HG02623 (cell line): ENCODE data around the gene PROSER3.
"Not testable (repeated sequence)": the region's sequence is repeated elsewhere in the genome, so short reads cannot be mapped to it uniquely, and the experiment has no call there.

Source experiments
- ATAC-seq: cut with Tn5 transposase; IDR thresholded peaks from one replicate; pipeline ENCODE4 v1.9.1; 2021; ENCODE audit warnings: moderate library complexity; ENCODE audit not compliant: unreplicated experiment

The PROSER3 gene

DNA sequence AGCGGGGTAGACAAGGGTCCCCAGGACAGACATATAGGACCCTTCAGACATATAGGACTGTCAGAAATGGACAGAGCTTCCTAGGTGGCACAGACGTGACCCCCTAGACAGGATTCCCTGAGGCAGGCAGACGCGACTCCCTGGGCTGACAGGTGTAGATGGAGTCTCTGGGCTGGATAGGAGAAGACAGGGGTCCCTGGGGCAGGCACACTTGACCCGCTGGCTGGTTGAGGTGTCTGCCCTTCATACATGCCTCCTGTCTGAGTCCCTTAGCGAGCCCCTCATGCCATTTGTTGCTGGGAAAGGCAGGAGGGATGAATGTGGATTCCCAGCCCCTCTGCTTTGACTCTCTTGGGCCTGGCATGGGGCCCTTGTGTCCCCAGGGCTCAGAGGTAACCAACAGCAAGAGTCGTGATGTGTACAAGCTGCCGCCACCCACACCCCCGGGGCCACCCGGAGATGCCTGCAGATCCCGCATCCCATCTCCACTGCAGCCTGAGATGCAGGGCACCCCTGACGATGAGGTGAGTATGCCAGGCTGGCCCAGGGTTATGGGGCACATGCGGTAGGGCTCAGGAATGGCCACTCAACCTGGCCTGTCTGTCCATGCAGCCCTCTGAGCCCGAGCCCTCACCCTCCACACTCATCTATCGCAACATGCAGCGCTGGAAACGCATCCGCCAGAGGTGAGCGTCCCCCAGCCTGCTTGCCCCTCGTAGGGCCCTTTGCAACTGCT, 4.2 kb upstream of the PROSER3 start:
- ATAC-seq = no peak

GRCh38 chr19:35754370-35755130, 3.4 kb upstream of the PROSER3 start:
- ATAC-seq = no peak

- no peak for ATAC-seq
These were observed 2.8 kb upstream of the PROSER3 start for GRCh38 chr19:35755131-35755549.

DNA sequence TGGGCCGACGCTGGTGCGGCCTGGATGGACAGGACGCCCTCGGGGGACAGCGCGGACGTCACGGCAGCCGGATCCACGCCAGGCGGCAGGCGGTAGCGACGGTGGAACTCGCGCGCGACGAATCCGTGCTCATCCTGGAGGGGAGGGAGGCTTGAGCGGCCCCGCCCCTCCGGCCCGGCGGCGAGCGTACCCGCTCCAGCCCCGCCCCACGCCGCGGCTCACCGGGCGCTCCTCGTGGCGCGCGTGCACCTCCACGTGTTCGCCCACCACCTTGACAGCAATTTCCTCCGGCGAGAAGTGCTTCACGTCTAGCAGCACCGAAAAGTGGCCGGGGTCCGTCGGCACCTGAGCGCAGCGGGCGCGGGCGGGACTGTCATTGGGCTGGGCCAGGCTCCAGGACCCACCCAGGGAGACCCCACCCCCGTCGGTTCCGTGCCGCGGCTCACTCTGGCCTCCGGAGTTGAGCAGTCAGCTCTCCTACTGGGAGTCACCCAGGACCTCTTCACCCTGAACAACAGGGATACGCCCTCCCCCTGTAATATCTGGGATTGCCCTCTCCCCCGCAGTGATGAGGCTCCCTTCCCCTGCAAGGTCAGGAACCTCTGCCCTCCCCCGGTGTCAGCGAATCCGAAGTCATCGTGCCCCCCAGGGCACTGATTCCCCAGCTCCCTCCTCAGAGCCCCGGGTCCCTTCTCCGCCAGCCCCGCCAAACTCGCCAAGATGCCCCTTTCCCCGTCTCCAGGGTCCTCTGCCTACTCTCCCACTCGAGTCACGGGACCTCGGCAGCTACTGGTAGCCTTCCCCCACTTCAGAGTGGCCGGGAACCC, 2.2 kb upstream of the PROSER3 start:
- ATAC-seq = no peak

DNA sequence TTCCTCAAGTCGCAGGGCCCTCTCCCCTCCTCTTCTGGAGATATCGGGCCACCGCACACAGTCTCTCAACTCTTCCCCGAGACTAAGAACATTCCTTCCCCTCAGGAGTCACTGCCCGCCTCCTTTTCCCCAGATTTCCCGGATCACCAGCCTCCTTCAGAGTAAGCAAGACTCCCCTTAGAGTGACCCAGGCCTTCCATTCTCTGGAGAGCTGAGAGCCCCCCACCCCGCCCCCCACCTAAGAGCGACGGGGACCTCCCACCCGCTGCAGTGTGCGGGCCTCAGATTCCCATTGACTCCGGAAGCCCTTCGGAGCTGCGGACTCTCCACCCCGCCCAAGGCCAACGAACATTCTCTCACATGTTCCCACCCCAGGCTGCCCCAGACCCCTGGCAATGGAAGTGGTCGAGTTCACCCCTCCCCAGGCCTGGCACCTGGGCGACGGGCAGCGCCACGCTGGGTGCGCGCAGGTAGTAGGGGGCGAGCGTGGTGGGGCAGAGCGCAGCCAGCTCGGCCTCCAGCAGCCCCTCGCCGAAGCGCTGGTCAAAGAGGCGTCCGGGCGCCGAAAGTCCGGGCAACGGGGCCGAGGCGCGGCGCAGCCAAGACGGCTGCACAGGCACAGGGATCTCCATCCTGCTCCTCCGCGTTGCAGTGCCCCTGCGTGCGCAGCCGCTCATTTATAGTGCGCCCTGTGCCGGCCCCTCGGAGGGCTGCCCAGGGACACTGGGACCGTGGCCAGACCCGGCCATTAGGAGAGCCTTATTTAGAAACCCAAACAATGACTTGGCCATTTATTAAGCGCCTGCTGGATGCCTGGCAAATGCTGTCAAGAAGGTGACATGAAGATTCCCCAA, 1.4 kb upstream of the PROSER3 start, which contains the start of gene HSPB6:
TSS of gene HSPB6 (minus strand) at position 653 of the 854 bp plus-strand sequence. CDS start at position 632, 21 bp downstream.
- no peak for ATAC-seq

DNA sequence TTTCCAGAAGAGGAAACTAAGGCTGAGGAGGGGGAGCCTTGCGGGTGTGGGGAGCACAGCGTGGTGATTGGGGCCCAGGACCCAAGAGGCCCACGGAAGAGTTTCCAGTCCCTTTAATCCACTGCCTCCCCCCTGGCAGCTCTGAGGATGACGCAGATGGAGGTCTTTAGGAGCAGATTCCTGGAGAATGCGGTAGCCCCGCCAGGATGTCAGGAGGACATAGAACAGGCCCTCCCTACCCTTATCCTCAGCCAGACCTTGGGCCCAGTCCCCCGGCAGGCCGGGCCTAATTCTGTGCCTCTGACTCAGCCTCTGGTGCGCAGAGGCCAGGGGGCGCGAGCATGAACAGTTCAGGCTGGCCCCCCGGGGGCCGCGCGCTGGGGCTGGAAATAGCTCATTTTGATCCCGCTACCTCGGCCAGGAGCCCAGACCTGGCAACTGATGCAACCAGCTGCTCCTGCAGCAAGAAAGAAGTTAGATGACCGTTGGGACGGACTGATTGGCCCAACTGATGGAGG, 686 bp upstream of the PROSER3 start:
- ATAC-seq = no peak

GRCh38 chr19:35759697-35760096, 1.7 kb downstream of the PROSER3 start:
- ATAC-seq = no peak

GRCh38 chr19:35760711-35761349, 2.9 kb downstream of the PROSER3 start:
- ATAC-seq = no peak

GRCh38 chr19:35764432-35765315, 6.7 kb downstream of the PROSER3 start:
- no peak for ATAC-seq

GRCh38 chr19:35766571-35767104, 8.7 kb downstream of the PROSER3 start:
- no peak for ATAC-seq

DNA sequence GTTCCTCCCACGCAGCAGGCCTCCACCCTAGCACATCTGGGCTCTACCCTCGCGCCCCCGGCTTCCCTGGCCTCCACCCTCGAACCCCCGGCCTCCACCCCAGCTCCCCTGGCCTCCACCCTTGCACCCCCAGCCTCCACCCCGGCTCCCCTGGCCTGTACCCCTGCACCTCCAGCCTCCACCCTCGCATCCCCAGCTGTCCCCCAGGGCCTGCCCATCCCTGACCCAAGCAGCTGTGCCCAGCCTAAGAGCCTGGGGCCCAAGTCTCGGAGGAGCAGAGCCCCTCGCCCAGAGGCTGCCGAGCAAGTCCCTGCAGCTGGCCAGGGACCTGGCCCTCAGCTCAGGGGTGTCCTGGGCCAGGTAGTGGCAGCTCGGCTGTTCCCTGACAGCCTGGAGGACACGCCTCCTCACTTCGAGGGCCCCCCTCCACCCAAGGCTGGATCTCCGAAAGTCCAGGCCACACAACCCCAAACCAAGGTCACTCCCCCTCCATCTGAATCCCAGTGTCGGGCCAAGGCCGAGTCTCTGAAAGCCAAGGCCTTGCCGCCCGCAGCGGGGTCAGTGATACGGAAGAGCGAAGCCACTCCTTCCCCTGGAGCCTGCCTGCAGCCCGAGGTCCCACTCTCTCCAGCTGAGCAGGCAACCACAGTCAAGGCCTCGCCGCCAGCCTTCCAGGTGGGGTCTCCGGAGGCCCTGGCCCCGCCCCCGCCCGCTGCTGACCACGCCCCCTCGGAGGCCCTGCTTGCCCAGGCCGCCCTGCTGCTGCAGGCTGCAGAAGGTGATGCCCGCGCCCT, 9.5 kb downstream of the PROSER3 start:
- no peak for ATAC-seq

- no peak for ATAC-seq
These were observed 10.1 kb downstream of the PROSER3 start for GRCh38 chr19:35768082-35768421.

GRCh38 chr19:35772362-35772761, 14.4 kb downstream of the PROSER3 start:
- ATAC-seq = not testable (repeated sequence)

- no peak for ATAC-seq
These were observed 15.2 kb downstream of the PROSER3 start for GRCh38 chr19:35773020-35773806.

DNA sequence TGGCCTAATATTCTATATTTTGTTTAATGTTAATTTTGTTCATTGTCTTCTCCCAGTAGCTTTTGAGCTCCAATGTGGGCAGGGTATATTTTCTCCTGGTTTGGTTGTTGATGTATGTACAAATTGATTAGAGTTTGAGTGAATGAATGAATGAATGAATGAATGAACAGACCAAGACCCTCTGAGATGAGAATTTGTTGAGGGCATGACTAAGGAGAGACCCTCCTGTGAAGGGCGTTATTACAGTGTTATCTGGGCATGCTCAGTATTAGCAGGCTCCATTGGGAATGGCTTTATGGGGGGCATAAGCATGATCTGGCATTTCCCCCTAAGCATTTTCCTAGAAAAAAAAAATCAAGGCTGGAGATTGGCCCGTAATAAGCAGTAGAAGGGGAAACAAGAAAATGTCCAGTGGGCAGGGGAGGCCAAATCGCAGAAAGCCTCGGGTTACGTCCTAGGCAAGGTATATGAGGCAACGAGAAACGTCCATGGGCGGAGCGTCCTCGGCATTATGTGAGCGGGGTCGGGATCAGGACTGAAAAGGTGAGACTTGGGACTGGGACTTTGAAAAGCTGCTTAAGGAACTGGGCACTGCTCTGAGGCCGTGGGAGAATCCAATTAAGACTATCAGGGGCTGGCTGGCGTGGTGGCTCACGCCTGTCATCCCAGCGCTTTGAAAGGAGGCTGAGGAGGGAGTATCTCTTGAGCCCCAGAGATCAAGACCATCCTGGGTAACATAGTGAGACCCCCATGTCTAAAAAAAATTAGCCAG, 16.5 kb downstream of the PROSER3 start:
- ATAC-seq = no peak

DNA sequence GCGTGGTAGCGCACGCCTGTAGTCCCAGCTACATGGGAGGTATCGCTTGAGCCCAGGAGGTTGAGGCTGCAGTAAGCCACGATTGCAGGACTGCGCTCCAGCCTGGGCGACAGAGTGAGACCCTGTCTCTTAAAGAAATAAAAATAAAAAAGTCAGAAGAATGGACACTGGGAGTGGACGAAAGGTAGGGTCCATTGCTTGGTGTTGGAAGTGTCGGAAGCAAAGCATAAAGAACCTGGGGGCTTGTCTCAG, 17.0 kb downstream of the PROSER3 start:
- no peak for ATAC-seq
